ENCODE results near the gene STX4.
"Not testable (repeated sequence)": the region's sequence is repeated elsewhere in the genome, so short reads cannot be mapped to it uniquely, and the experiment has no call there.

The STX4 gene

DNA sequence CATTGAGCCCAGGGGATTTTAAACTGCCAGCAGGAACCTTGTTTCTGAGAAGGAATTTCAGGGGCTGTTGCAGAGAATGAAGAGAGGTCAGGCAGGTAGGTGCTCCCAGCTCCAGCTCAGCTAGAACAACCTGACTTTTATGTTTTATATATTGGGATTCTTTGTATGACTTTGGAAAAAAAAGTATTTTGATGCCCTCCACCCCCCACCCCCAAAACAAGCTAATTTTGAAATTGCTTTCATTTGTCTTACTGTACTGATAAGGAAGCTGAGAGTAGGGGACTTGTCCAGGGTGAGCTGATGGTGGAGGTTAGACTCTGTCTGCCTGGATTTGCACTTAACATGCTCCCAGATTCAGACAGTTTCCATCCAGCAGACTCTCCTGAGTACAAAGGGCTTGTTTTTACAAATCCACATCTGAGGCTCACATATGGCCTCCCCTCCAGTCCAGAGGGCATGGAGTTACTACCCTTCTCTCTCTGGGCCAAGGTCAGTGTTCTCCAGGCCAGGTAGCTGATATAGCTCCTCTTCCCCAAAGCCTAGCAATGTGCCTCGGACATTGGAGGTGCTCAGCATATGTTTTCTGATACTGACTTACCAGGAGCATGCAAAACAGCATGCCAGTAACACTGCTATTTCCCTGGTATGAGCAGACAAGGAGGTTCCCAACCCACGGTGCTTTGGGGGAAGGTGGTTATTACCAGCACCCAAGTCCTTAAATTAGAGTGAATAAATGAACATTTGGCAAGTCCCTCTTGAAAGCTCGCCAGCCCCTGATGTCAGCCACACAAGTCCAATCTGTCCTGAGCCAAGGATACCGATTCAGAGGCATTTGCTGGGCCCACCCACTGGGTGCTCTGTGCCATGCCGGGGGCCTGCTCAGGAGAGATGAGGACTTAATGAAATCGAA, 34.3 kb upstream of the STX4 start:
- no peak for DNase-seq (ENCODE audit: low read depth in 2 of 2)

DNA sequence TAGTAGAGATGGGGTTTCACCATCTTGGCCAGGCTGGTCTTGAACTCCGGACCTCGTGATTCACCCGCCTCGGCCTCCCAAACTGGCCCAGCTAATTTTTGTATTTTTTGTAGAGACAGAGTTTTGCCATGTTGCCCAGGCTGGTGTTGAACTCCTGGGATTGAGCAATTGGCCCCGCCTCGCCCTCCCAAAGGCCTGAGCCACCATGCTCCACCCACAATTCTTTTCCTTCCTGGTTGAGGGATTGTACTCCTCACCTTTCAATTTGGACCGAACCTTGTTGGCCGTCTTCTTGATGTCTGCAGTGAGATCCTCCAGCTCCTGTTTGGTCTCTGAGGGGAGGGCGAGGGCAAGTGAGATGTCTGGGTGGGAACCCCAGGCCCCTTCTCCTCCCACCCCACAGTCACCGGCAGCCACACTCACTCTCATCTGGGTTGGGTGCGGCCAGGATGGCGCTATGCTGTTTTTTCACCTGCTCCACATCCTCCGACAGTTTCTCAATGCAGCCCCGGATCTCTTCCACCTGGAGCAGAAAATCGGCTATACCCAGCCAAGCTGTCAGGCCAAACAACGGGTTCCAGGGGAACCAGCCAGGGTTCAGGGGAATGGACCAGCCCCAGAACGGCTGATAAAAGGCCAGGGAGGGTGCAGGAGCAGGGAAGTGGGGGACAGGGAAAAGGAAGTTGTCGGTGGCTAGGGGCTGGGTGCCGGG, 32.5 kb upstream of the STX4 start:
- DNase-seq (ENCODE audit: low read depth in 2 of 2), result no peak

DNA sequence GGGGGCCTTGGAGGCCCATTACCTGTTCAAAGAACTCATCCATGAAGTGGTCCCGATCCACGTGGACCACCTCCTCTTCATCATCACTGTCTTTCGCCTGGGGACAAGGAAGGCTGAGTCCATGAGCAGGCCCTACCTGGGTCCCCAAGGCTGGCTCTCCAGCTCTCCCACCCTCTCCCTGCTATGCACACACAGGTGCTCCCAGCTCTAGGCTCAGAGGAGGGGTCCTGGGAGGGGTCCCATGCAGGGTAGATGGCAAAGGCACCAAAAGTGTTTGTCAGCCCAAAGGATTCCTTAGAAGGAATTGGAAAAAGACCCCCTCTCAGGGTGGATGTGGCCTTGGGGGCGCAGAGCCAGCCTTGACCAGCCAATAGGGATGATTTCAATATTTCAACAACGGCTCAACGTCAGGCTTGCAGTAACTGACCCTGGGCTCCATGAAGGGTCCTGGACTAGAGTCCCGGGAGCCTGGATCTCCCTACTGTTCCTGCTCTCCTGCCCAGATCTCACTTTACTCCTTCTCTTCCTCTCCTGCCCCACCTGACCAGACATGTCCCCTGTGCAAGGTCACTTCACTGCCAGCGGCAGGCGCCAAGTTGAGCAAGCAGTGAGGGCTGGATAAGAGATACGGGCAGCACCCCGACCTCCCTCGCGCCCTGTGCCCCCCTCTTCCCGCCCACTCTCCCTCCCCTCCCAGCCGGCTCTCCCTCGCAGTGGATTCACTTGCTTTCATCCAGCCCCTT, 31.7 kb upstream of the STX4 start:
- DNase-seq (ENCODE audit: low read depth in 2 of 2), result no peak

DNA sequence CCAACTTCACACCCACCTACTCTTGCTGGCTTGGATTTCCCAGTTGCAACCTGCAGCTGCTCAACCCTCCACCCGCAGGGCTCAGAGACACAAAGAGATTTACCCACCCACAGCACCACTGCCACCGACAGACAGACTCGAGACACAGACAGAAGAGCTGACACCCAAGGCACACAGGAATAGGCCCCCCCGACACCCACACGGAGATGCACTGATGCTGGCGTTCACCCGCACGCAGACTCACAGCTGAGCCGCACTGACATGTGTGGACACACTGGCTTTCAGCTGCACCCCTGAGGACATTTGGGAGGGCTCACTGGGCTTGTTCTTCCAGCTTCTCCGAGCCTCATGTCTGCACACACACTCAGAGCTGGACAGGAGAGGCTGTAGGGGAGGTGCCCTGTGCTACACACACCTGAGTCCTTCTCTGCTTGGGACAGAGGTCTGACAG, 31.1 kb upstream of the STX4 start:
- no peak for DNase-seq (ENCODE audit: low read depth in 2 of 2)

DNA sequence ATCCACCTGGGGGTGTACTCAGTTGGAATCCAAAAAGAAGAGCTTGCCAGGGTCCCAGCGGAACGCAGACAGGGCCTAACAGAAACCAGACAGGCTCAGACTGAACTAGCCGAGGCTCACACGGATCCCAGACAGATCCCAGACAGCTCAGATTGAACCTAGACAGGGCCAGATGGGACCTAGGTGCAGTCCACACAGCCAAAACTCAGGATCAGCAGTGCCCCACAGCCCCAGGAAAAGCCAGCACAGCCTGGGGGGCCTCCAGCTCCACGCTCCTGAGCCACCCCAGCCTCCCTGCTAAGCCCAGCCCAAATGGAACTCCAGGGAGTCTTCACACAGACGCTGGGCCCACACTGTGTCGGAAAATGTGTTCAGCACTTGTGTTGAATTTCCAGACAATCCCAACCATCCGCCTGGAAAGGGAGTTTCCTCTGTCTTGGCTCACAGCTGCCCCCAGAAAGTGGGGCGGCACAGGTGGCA, 30.5 kb upstream of the STX4 start:
- DNase-seq (ENCODE audit: low read depth in 2 of 2), result no peak

DNA sequence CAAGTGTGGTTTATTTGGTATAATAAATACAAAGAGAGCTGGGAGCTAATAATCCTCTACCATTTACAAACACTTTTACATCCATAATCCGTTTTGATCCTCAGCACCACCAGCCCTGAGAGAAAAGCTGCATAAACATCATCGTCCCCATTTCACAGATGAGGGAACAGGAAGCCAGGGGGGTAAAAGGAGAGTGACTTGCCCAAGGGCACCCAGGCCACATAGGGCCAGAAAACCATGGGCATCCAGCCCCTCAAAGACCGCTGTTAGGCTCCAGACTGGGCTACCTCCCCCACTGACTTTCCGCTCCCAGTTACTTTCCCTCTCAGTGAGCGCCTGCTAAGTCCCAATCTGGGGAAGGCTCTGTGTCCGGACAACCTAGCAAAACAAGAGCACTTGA, 29.6 kb upstream of the STX4 start:
- DNase-seq (ENCODE audit: low read depth in 2 of 2), result no peak

DNA sequence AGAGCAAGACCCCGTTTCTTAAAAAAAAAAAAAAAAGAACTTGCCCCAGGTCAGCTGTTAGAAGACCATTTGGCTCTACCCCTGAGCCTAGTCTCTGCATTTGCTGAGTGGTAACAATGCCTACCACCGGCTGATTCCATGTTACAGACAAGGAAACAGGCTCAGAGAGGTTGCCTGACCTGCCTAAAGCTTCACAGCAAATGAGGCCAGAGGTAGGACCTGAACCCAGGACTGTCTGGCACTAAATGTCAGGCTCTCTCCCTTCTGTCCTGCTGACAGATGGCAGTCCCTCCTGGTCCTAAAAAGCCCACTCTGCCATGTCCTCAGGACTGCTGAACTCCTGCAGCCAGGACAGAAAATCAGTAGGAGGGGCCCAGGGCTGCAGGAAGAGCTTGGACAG, 28.7 kb upstream of the STX4 start:
- DNase-seq (ENCODE audit: low read depth in 2 of 2), result no peak

DNA sequence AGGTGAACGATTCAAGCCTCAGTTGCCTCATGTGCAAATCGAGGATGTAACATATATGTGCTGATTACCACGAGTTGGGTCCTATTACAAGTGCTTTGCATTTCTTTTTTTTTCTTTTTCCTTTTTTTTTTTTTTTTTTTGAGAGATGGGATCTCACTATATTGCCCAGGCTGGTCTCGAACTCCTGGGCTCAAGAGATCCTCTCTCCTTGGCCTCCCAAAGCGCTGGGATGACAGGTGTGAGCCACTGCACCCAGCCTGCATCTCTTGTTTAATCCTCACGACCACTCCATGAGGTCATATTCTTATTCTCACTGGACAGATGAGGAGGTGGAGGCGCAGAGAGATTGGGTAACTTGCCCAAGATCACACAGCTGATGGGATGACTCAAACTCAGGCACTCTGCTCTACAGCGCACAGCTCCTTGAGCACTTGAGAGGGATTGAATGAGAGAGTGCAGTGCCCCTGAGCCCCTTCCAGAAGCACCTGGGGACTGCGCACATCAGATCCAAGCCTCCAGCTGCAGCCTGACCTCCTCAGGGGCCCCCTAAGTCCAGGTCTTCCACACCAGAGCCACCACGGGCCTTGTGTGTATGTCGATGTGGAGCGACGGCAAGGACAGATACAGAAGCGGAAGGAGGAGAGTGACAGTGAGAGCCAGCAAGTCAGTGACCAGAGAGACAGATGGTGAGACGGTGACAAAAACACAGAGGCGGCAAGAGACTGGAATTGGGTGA, 27.8 kb upstream of the STX4 start:
- no peak for DNase-seq (ENCODE audit: low read depth in 2 of 2)

DNA sequence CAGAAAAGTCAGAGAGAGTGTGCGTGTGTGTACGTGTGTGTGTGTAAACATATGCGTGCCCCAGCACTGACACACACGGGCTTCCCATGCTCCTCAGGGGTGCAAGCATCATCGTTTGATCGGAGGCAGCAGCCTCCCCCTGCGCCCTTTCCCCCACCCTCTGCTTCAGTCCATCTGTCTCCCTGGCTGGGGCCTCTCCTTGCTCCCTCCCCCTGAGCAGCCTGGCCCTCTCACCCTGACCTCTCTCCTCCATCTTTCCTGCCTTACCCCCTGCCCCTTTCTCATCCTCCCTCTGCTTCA, 27.3 kb upstream of the STX4 start:
- no peak for DNase-seq (ENCODE audit: low read depth in 2 of 2)

DNA sequence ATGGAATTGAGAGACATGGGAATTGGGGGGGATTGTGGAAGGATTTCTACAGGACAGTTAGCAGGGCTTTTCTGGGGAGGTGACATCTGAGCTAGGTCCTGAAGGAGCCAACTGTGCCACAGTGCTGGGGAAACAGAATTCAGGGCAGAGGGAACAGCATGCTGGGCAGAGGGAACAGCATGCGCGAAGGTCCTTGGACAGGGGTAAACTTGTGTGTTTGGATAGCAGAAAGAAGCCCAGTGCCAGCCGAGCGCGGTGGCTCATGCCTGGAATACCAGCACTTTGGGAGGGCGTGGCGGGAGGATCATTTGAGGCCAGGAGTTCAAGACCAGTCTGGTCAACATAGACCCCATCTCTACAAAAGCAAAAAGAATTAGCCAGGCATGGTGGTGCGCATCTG, 26.8 kb upstream of the STX4 start:
- no peak for DNase-seq (ENCODE audit: low read depth in 2 of 2)

DNA sequence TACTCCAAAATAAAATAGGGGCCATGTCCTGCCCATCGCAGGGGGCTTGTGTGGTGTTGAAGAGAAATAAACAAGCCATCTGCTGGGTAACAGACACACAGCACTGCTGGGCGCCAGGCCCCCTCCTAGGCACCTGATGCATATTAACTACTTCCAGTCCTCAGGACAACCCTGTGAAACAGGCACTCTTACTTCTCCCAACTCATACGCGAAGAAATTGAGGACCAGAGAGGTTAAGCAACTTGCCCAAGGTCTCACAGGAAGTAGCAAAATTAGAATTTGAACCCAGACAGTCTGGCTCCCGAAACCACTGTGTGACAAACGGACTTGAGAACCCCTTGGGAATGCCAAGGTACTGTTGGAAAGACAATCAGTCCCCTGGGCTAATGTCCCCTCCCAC, 25.7 kb upstream of the STX4 start:
- no peak for DNase-seq (ENCODE audit: low read depth in 2 of 2)

DNA sequence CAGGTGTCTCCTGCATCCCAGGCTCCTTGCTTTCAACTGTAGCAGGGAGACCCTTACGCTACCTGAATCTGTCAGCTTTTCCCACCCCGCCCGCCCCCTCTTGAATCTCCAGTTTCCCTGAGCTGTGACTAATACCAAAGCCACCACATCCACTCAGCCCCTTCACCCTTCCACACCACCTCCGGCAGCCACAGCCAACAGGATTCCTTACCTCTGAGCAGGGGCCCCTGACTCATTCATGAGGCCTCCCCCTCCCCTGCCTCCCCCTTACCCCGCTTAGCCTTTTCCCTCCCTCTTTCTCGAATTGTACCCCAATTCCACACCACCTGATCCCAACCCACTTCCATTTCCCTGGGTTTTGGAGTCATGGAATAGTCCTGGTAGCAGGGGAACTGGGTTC, 25.2 kb upstream of the STX4 start:
- DNase-seq (ENCODE audit: low read depth in 2 of 2), result no peak

DNA sequence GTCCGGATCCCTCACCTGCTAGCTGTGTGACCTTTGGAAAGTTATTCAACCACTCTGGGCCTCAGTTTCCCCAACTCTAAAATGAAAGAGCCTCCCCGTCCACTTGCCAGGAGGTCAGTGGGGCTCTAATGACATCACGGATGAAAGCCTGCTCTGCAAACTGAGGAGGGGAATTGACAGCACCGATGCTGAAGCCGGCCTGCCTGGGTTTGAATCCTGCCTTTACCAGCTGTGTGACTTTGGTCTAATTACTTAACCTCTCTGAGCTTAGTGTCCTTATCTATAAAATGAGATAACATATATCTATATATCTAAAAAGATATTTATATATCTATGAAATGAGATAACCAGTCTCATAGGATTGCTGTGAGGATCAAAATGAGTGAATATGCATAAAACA, 24.8 kb upstream of the STX4 start:
- DNase-seq (ENCODE audit: low read depth in 2 of 2), result no peak

DNA sequence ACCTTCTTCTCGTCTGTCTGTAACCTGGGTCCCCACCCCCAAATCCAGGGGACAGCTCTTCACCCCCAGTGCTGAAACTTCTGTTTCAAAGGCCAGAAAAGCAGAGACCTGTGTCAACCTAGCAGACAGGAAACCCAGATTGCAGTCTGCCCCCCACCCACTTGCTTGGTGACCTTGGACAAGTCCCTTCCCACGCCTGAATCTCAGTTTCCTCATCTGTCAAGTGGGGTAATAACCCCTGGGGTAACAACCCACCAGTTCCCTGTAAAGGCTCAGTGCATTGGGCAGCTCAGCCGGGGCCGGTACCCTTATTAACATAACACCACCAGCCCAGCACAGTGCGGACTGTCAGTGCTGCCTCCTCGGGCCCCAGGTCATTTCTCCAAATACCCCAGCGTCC, 24.2 kb upstream of the STX4 start:
- DNase-seq (ENCODE audit: low read depth in 2 of 2), result no peak

DNA sequence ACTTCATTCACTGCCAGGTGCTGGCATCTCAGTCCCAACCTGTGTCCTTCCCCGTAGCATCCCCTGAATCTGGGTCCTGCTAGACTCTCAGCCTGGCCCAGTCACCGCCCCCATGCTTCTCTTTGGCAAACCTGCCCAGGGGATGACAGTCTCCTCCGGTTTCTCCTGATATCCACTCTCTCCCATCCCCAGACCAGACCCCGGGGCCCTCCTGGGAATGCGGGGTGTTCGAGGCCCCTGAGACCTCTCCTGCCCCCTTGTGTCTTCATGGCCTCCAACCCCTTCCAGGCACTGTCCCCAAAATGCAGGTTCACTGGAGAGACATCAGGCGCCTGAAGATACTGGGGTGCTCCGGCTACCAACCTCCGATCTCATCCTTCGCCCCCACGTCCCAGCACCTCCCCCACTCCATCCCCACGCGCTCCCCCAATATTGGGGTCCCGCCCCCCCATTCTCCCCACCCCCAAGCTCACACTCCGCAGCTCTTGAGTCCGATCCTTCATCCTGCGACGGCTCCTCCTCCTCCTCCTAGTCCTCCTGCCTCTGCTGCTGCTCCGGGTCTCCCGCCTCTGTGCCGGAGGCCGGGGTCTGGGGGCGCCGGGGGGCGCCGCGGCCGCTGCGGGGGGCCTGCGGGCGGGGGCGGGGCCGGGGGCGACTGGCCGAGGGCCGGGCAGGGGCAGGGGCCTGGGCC, 23.3 kb upstream of the STX4 start:
- no peak for DNase-seq (ENCODE audit: low read depth in 2 of 2)

DNA sequence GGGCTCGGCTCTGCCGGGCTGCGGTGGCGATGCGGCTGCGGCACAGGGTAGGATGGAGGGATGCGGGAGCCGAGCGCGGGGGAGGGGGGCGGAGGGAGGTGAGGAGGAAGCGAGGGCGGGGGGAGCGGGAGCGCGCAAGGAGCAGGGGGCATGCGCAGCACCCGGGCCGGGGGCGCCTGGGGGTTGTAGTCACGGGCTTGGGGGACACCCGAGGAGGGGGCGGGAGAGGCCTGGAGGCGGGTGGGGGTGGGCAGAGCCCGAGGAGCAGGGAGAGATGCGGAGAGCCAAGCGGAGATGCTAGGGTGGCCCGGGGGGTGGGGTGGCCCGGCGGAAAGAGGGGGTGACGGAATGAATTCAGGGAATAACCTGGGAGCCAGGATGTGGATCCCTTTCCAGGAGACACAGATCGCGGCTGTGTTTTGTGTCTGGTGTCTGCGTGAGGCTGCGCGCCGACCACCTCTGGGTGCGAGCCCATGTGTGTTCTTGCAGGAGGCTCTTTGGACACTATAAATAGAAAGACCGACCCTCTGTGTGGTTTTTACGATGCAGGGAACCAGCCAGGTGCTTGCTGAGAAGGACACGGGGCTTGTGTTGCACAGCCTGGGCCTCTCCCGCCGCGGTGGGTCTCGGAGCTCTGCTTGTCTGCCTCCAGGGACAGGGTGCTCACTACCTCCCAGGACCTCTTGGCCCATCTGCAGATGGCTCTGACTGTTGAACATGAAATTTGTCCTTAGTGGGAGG, 22.6 kb upstream of the STX4 start, which contains the start of gene STX1B:
TSS of gene STX1B (minus strand) at position 54 of the 741 bp plus-strand sequence. CDS start 242 bp downstream, outside the sequence.
- peak; percentile 9 to 19 for DNase-seq (ENCODE audit: low read depth in 2 of 2)

DNA sequence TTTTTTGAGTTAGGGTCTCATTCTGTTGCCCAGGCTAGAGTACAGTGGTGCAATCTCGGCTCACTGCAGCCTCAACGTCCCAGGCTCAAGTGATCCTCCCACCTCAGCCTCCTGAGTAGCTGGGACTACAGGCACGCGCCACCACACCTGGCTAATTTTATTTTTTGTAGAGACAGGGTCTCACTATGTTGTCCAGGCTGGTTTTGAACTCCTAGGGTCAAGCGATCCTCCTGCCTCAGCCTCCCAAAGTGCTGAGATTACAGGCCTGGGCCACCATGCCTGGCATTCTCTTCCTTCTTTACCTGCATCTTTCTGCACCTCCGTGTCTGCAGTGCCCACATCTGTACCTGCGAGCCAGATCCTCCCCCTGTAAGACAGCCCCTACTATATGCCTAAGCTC, 21.5 kb upstream of the STX4 start:
- not testable (repeated sequence) for DNase-seq (ENCODE audit: low read depth in 2 of 2)

DNA sequence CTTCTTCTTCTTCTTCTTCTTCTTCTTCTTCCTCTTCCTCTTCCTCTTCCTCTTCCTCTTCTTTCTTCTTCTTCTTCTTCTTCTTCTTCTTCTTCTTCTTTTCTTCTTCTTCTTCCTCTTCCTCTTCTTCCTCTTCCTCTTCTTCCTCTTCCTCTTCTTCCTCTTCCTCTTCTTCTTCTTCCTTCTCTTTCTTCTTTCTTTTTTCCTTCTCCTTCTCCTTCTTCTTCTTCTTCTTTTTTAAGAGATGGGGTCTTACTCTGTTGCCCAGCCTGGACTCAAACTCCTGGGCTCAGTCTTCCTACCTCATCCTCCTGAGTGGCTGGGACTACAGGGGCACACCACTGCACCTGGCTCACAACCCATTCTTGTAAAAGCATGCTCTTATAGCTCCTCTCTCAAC, 20.1 kb upstream of the STX4 start:
- DNase-seq (ENCODE audit: low read depth in 2 of 2), result not testable (repeated sequence)

DNA sequence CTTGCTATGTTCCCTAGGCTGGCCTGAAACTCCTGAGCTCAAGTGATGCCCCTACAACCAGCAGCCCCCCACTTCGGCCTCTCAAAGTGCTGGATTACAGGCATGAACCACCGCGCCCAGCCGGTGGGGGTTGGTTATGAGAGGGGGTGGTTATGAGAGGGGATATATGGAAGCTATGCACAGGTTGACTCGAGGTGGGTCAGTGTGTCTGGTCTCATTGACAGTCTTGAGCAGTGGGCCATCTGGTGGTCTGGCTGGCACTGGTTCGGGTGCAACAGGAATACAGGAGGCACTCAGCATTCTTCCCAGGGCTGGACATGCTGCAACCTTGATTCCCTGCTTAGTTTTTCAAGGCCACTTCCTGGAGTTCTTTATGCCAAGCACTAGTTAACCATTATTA, 17.3 kb upstream of the STX4 start:
- DNase-seq (ENCODE audit: low read depth in 2 of 2), result no peak

DNA sequence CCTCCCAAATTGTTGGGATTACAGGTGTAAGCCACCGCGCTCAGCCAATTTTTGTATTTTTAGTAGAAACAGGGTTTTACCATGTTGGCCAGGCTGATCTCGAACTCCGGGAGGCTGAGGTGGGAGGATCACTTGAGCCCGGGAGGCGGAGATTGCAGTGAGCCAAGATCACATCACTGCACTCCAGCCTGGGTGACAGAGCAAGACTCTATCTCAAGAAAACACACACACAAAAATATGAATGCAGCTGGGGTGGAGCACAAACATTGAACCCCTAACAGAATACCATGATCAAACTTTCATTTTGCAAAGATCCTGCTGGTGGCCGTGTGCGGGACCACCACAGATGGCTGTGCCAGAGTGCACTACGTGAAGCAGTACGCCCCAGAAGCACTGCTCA, 15.6 kb upstream of the STX4 start:
- DNase-seq (ENCODE audit: low read depth in 2 of 2), result not testable (repeated sequence)
